ENCODE results near the gene SLC30A2.

The SLC30A2 gene

GRCh38 chr1:26079178-26079563, 33.3 kb upstream of the SLC30A2 start:
- Mint-ChIP-seq H3K27me3 (peaks cover 21% of the 10 kb centered on the region), H3K4me1 (no peaks in the 10 kb centered on the region), H3K9me3 (no peaks in the 10 kb centered on the region), H3K4me3 (no peak overlapping the region), H3K36me3 (peaks cover 1% of the 10 kb centered on the region), H3K27ac (no peak overlapping the region)
- DNase-seq (ENCODE audit: low spot score in 2 of 2) (no peak), ATAC-seq (ENCODE audit: low read depth) (no peak)

GRCh38 chr1:26078286-26079177, 32.6 kb upstream of the SLC30A2 start:
- Mint-ChIP-seq H3K36me3 (peaks cover 1% of the 10 kb centered on the region), H3K9me3 (no peaks in the 10 kb centered on the region), H3K27ac (no peak overlapping the region), H3K4me3 (no peak overlapping the region), H3K27me3 (peaks cover 21% of the 10 kb centered on the region), H3K4me1 (no peaks in the 10 kb centered on the region)
- DNase-seq (ENCODE audit: low spot score in 2 of 2), result no peak
- ATAC-seq (ENCODE audit: low read depth), result no peak

GRCh38 chr1:26077524-26077923, 31.6 kb upstream of the SLC30A2 start:
- Mint-ChIP-seq H3K4me3 (no peak overlapping the region), H3K27ac (no peak overlapping the region), H3K27me3 (peaks cover 23% of the 10 kb centered on the region), H3K4me1 (no peaks in the 10 kb centered on the region), H3K36me3 (peaks cover 1% of the 10 kb centered on the region), H3K9me3 (no peaks in the 10 kb centered on the region)
- ATAC-seq (ENCODE audit: low read depth) (no peak), DNase-seq (ENCODE audit: low spot score in 2 of 2) (no peak)

- peaks cover 26% of the 10 kb centered on the region for H3K27me3 Mint-ChIP-seq
- H3K27ac Mint-ChIP-seq, result no peak overlapping the region
- DNase-seq (ENCODE audit: low spot score in 2 of 2) (no peak), ATAC-seq (ENCODE audit: low read depth) (no peak)
- H3K4me1 Mint-ChIP-seq, result no peaks in the 10 kb centered on the region
- peaks cover 1% of the 10 kb centered on the region for H3K36me3 Mint-ChIP-seq
- H3K9me3 Mint-ChIP-seq, result no peaks in the 10 kb centered on the region
- H3K4me3 Mint-ChIP-seq, result no peak overlapping the region
These were observed 29.7 kb upstream of the SLC30A2 start for GRCh38 chr1:26075421-26076144.

GRCh38 chr1:26072305-26072704, 26.4 kb upstream of the SLC30A2 start:
- Mint-ChIP-seq H3K27ac (no peak overlapping the region), H3K36me3 (peaks cover 1% of the 10 kb centered on the region), H3K4me3 (no peak overlapping the region), H3K4me1 (no peaks in the 10 kb centered on the region), H3K9me3 (no peaks in the 10 kb centered on the region), H3K27me3 (peaks cover 29% of the 10 kb centered on the region)
- no peak for ATAC-seq (ENCODE audit: low read depth)
- no peak for DNase-seq (ENCODE audit: low spot score in 2 of 2)

- H3K4me3 Mint-ChIP-seq, result no peak overlapping the region
- DNase-seq (ENCODE audit: low spot score in 2 of 2), result no peak
- H3K27ac Mint-ChIP-seq, result no peak overlapping the region
- peaks cover 26% of the 10 kb centered on the region for H3K27me3 Mint-ChIP-seq
- H3K36me3 Mint-ChIP-seq, result no peaks in the 10 kb centered on the region
- no peak for ATAC-seq (ENCODE audit: low read depth)
- no peaks in the 10 kb centered on the region for H3K9me3 Mint-ChIP-seq
- H3K4me1 Mint-ChIP-seq, result no peaks in the 10 kb centered on the region
These were observed 25.0 kb upstream of the SLC30A2 start for GRCh38 chr1:26070963-26071342.

GRCh38 chr1:26070296-26070962, 24.5 kb upstream of the SLC30A2 start:
- H3K36me3 Mint-ChIP-seq, result no peaks in the 10 kb centered on the region
- H3K4me3 Mint-ChIP-seq, result no peak overlapping the region
- DNase-seq (ENCODE audit: low spot score in 2 of 2) (no peak), ATAC-seq (ENCODE audit: low read depth) (no peak)
- no peak overlapping the region for H3K27ac Mint-ChIP-seq
- no peaks in the 10 kb centered on the region for H3K4me1 Mint-ChIP-seq
- peaks cover 22% of the 10 kb centered on the region for H3K27me3 Mint-ChIP-seq
- H3K9me3 Mint-ChIP-seq, result no peaks in the 10 kb centered on the region

GRCh38 chr1:26069941-26070295, 24.0 kb upstream of the SLC30A2 start:
- H3K9me3 Mint-ChIP-seq, result no peaks in the 10 kb centered on the region
- DNase-seq (ENCODE audit: low spot score in 2 of 2), result no peak
- H3K36me3 Mint-ChIP-seq, result no peaks in the 10 kb centered on the region

GRCh38 chr1:26067432-26067911, 21.6 kb upstream of the SLC30A2 start, which contains the start of gene TRIM63:
TRIM63 (minus strand) TSS chr1:26067630; CDS start chr1:26067494, 136 bp downstream.
- Mint-ChIP-seq H3K4me3 (no peak within 1 kb of the TSS), H3K36me3 (no peaks in the 10 kb centered on the region), H3K27me3 (peaks cover 19% of the 10 kb centered on the region), H3K4me1 (no peaks in the 10 kb centered on the region), H3K27ac (no peak within 1 kb of the TSS), H3K9me3 (no peaks in the 10 kb centered on the region)
- ATAC-seq (ENCODE audit: low read depth), result no peak
- DNase-seq (ENCODE audit: low spot score in 2 of 2), result no peak

More at GRCh38 chr1:26069941-26070295, 24.0 kb upstream of the SLC30A2 start:
- Mint-ChIP-seq H3K4me3 (no peak overlapping the region), H3K4me1 (no peaks in the 10 kb centered on the region), H3K27ac (no peak overlapping the region), H3K27me3 (peaks cover 21% of the 10 kb centered on the region)
- ATAC-seq (ENCODE audit: low read depth), result no peak

GRCh38 chr1:26066857-26067256, 20.9 kb upstream of the SLC30A2 start:
- no peaks in the 10 kb centered on the region for H3K9me3 Mint-ChIP-seq
- no peaks in the 10 kb centered on the region for H3K4me1 Mint-ChIP-seq
- no peaks in the 10 kb centered on the region for H3K36me3 Mint-ChIP-seq
- peaks cover 14% of the 10 kb centered on the region for H3K27me3 Mint-ChIP-seq
- ATAC-seq (ENCODE audit: low read depth) (no peak), DNase-seq (ENCODE audit: low spot score in 2 of 2) (no peak)
- H3K4me3 Mint-ChIP-seq, result no peak overlapping the region
- H3K27ac Mint-ChIP-seq, result no peak overlapping the region

- no peaks in the 10 kb centered on the region for H3K4me1 Mint-ChIP-seq
- H3K36me3 Mint-ChIP-seq, result no peaks in the 10 kb centered on the region
- H3K4me3 Mint-ChIP-seq, result no peak overlapping the region
- DNase-seq (ENCODE audit: low spot score in 2 of 2), result no peak
- H3K27ac Mint-ChIP-seq, result no peak overlapping the region
- H3K27me3 Mint-ChIP-seq, result peaks cover 14% of the 10 kb centered on the region
- no peak for ATAC-seq (ENCODE audit: low read depth)
- no peaks in the 10 kb centered on the region for H3K9me3 Mint-ChIP-seq
These were observed 20.2 kb upstream of the SLC30A2 start for GRCh38 chr1:26066160-26066559.

GRCh38 chr1:26064553-26064952, 18.6 kb upstream of the SLC30A2 start:
- Mint-ChIP-seq H3K9me3 (no peaks in the 10 kb centered on the region), H3K27ac (no peak overlapping the region), H3K36me3 (no peaks in the 10 kb centered on the region), H3K4me1 (no peaks in the 10 kb centered on the region), H3K27me3 (peaks cover 16% of the 10 kb centered on the region), H3K4me3 (no peak overlapping the region)
- ATAC-seq (ENCODE audit: low read depth) (no peak), DNase-seq (ENCODE audit: low spot score in 2 of 2) (no peak)

- Mint-ChIP-seq H3K27ac (no peak overlapping the region), H3K9me3 (no peaks in the 10 kb centered on the region), H3K4me3 (no peak overlapping the region), H3K36me3 (no peaks in the 10 kb centered on the region), H3K4me1 (no peaks in the 10 kb centered on the region), H3K27me3 (peaks cover 16% of the 10 kb centered on the region)
- ATAC-seq (ENCODE audit: low read depth) (no peak), DNase-seq (ENCODE audit: low spot score in 2 of 2) (no peak)
These were observed 15.1 kb upstream of the SLC30A2 start for GRCh38 chr1:26060832-26061574.

Measured in memory B cell (primary cell).